NCI-H2196 treated with DMSO at 0.1 percent for 48 hours (cell line): Measurements from ENCODE around the gene NR2F6.

ENCODE experiments used
- DNase-seq: peaks from one replicate; lab custom pipeline; 2025; ENCODE audit not compliant: unreplicated experiment; lab: John Stamatoyannopoulos, UW

The NR2F6 gene

GRCh38 chr19:17264641-17264979 is 18.9 kb upstream of the NR2F6 start, which contains the start of gene USHBP1:
USHBP1 (minus strand) TSS chr19:17264745; CDS start chr19:17264299, 446 bp downstream.
- DNase-seq = no peak

- no peak for DNase-seq
These were observed 18.3 kb upstream of the NR2F6 start for GRCh38 chr19:17263712-17264640.

GRCh38 chr19:17262557-17262956 is 16.8 kb upstream of the NR2F6 start:
- no peak for DNase-seq

- DNase-seq = peak; percentile 74
These were observed 15.2 kb upstream of the NR2F6 start for GRCh38 chr19:17260842-17261325.

- no peak for DNase-seq
These were observed 14.2 kb upstream of the NR2F6 start for GRCh38 chr19:17259934-17260333.

GRCh38 chr19:17259118-17259780 is 13.5 kb upstream of the NR2F6 start:
- no peak for DNase-seq

GRCh38 chr19:17256130-17256529 is 10.4 kb upstream of the NR2F6 start:
- no peak for DNase-seq

- DNase-seq = peak; percentile 36
These were observed 9.5 kb upstream of the NR2F6 start for GRCh38 chr19:17255150-17255621.

- DNase-seq = no peak
These were observed 8.9 kb upstream of the NR2F6 start for GRCh38 chr19:17254636-17255035.

GRCh38 chr19:17249887-17250548 is 4.3 kb upstream of the NR2F6 start:
- DNase-seq = no peak

GRCh38 chr19:17248011-17248776 is 2.5 kb upstream of the NR2F6 start:
- DNase-seq = peak; percentile 52

GRCh38 chr19:17246681-17247425 is 1.1 kb upstream of the NR2F6 start:
- DNase-seq = peak; percentile 67

- no peak for DNase-seq
These were observed 843 bp downstream of the NR2F6 start for GRCh38 chr19:17244618-17245534.

- no peak for DNase-seq
These were observed 1.7 kb downstream of the NR2F6 start for GRCh38 chr19:17243830-17244617.

- no peak for DNase-seq
These were observed 2.4 kb downstream of the NR2F6 start for GRCh38 chr19:17243211-17243829.

- no peak for DNase-seq
These were observed 3.1 kb downstream of the NR2F6 start for GRCh38 chr19:17242431-17243208.

GRCh38 chr19:17240826-17241399 is 4.8 kb downstream of the NR2F6 start:
- no peak for DNase-seq
